Hematopoietic multipotent progenitor cell (in vitro differentiated cells): ENCODE data around the gene DPEP2NB. TPM values are rescaled to one million over a fixed set of nuclear protein-coding genes. Genes with fewer than 3 reads are reported as not detected.
"Not testable (repeated sequence)": the region's sequence is repeated elsewhere in the genome, so short reads cannot be mapped to it uniquely, and the experiment has no call there.

Experiments
- DNase-seq, 3 donors: peaks; one replicate each; pipeline ENCODE4 v3.0.0-alpha.2; 2011 to 2015; ENCODE audit warnings: low read depth in 2 of 3, low spot score in 2 of 3
- total RNA-seq: library from RNA; depleted of rRNA; stranded (reverse); fragments of >200 nt; gene quantifications from one replicate; pipeline ENCODE4 v1.2.3, GENCODE V29; 2012

Gene DPEP2NB
- total RNA-seq, 1 donor = under 0.01 TPM

GRCh38 chr16:68019167-68019680 is 3.5 kb upstream of the DPEP2NB start:
- DNase-seq = no peak

GRCh38 chr16:68013440-68013839 is 2.3 kb downstream of the DPEP2NB start:
- peak in 1 of 3 donors; percentile 69 for DNase-seq

- DNase-seq = not testable (repeated sequence)
These were observed 5.8 kb downstream of the DPEP2NB start for GRCh38 chr16:68009872-68010271.

GRCh38 chr16:68009157-68009735 is 6.5 kb downstream of the DPEP2NB start:
- DNase-seq = no peak

- peak in 2 of 3 donors; percentile 66 to 79 for DNase-seq
These were observed 9.9 kb downstream of the DPEP2NB start for GRCh38 chr16:68005786-68006286.

- no peak for DNase-seq
These were observed 10.5 kb downstream of the DPEP2NB start for GRCh38 chr16:68005211-68005610.

- no peak for DNase-seq
These were observed 12.7 kb downstream of the DPEP2NB start for GRCh38 chr16:68003031-68003430.

- no peak for DNase-seq
These were observed 15.3 kb downstream of the DPEP2NB start for GRCh38 chr16:68000450-68000849.

- DNase-seq = no peak
These were observed 15.7 kb downstream of the DPEP2NB start for GRCh38 chr16:67999985-68000384.

- peak in 2 of 3 donors; percentile 61 to 73 for DNase-seq
These were observed 16.7 kb downstream of the DPEP2NB start, which contains the start of gene DPEP2 for GRCh38 chr16:67998779-67999688. TSS of gene DPEP2 (minus strand) at chr16:67999484. CDS start at chr16:67993212, 6,272 bp downstream.

- not testable (repeated sequence) for DNase-seq
These were observed 17.4 kb downstream of the DPEP2NB start for GRCh38 chr16:67998231-67998778.

GRCh38 chr16:67996666-67997065 is 19.0 kb downstream of the DPEP2NB start:
- no peak for DNase-seq

- no peak for DNase-seq
These were observed 20.3 kb downstream of the DPEP2NB start for GRCh38 chr16:67995423-67995822.

- DNase-seq = peak in 1 of 3 donors; percentile 51
These were observed 21.7 kb downstream of the DPEP2NB start for GRCh38 chr16:67994040-67994408.

- peak; percentile 74 to 88 (median 85) for DNase-seq
These were observed 22.3 kb downstream of the DPEP2NB start for GRCh38 chr16:67993207-67994039.

- no peak for DNase-seq
These were observed 23.0 kb downstream of the DPEP2NB start for GRCh38 chr16:67992661-67993206.

GRCh38 chr16:67990018-67990386 is 25.7 kb downstream of the DPEP2NB start:
- no peak for DNase-seq

GRCh38 chr16:67989322-67990017 is 26.2 kb downstream of the DPEP2NB start:
- no peak for DNase-seq

- DNase-seq = no peak
These were observed 27.0 kb downstream of the DPEP2NB start for GRCh38 chr16:67988675-67989074.
